Tibial artery (tissue), 4 donors: ENCODE measurements around the gene VEGFB.

Experiments
- DNase-seq, 2 donors: peaks; one replicate each; pipeline ENCODE4 v3.0.0-alpha.2; 2019
- H3K27ac ChIP-seq, 2 donors: fragments of 200-600 bp; sonication (generic) in 1 of 2; 1 replicate in 1 of 2; 2 replicates in 1 of 2; pipeline ENCODE4 v1.5.1; 2018 to 2019; ENCODE audit warnings: mild to moderate bottlenecking in 1 of 2
- H3K27me3 ChIP-seq, 2 donors: fragments of 200-600 bp; sonication (generic) in 1 of 2; one replicate each; pipeline versions ENCODE4 v1.5.1 to v1.6.0; 2016 to 2019
- H3K36me3 ChIP-seq, 3 donors: fragments of 200-600 bp; sonication (generic) in 2 of 3; one replicate each; pipeline ENCODE4 v1.5.1; 2016 to 2019; ENCODE audit warnings: mild to moderate bottlenecking in 2 of 3
- H3K4me1 ChIP-seq, 4 donors: fragments of 200-600 bp; sonication (generic) in 2 of 4; 1 replicate in 3 of 4; 2 replicates in 1 of 4; pipeline ENCODE4 v1.5.1; 2016 to 2019
- H3K4me3 ChIP-seq, 2 donors: fragments of 200-600 bp; sonication (generic) in 1 of 2; 1 replicate in 1 of 2; 2 replicates in 1 of 2; pipeline ENCODE4 v1.5.1; 2018 to 2019; ENCODE audit warnings: mild to moderate bottlenecking in 2 of 2
- H3K9me3 ChIP-seq, 3 donors: fragments of 200-600 bp; sonication (generic) in 1 of 3; one replicate each; pipeline ENCODE4 v1.5.1; 2016 to 2019
- CTCF ChIP-seq, 2 experiments: fragments of 200-600 bp in 1 of 2; fragments of 450-650 bp in 1 of 2; IDR thresholded peaks; one replicate each; pipeline ENCODE4 v1.5.1; 2017 to 2019; ENCODE audit warnings: antibody characterized with exemption in 2 of 2, mild to moderate bottlenecking in 1 of 2, moderate library complexity in 1 of 2
- intact Hi-C: fragments of 100-400 bp; cut with DNase I; formaldehyde crosslinking; loops from one replicate; pipeline ENCODE4 v1.15.0; 2023; ENCODE audit warnings: low total_unique reads

VEGFB gene, protein sequence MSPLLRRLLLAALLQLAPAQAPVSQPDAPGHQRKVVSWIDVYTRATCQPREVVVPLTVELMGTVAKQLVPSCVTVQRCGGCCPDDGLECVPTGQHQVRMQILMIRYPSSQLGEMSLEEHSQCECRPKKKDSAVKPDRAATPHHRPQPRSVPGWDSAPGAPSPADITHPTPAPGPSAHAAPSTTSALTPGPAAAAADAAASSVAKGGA

GRCh38 chr11:64233913-64234586, at the start of gene VEGFB:
TSS of gene VEGFB (plus strand) at chr11:64234584. CDS start at chr11:64234834, 250 bp downstream.
- DNase-seq: peak; percentile 75 to 91

GRCh38 chr11:64185175-64185692, 49.1 kb upstream of the VEGFB start:
- peak; percentile 91 to 94 for DNase-seq
- intact Hi-C loops: loop anchor here (5.0 kb wide), 1 partner anchor 42 kb away; the partner anchor contains the start of genes NUDT22 and TRPT1
- Histone ChIP-seq H3K27me3 (no peaks in the 10 kb centered on the region), H3K27ac (peak overlapping the region; percentile 87 to 89), H3K4me3 (peak overlapping the region in 1 of 2 donors; percentile 64), H3K4me1 (peaks cover 0 to 55% (median 39%) of the 10 kb centered on the region in 4 donors), H3K36me3 (peaks cover 0 to 6% (median 0%) of the 10 kb centered on the region in 3 donors), H3K9me3 (no peaks in the 10 kb centered on the region)
- TF ChIP-seq CTCF (IDR thresholded peaks at IDR 0.05): peak; percentile 30 to 33

More at GRCh38 chr11:64233913-64234586, at the start of gene VEGFB:
- H3K4me3 ChIP-seq: peak within 1 kb of the TSS; percentile 87 to 93
- intact Hi-C loops: no loop called here
- H3K36me3 ChIP-seq: peaks cover 6 to 26% (median 16%) of the 10 kb centered on the region in 3 donors
- H3K4me1 ChIP-seq: peaks cover 7 to 56% (median 45%) of the 10 kb centered on the region in 4 donors
- H3K9me3 ChIP-seq: no peaks in the 10 kb centered on the region
- H3K27me3 ChIP-seq: no peaks in the 10 kb centered on the region
- peak within 1 kb of the TSS; percentile 96 to 98 for H3K27ac ChIP-seq
- TF ChIP-seq CTCF (IDR thresholded peaks at IDR 0.05): no peak

DNA sequence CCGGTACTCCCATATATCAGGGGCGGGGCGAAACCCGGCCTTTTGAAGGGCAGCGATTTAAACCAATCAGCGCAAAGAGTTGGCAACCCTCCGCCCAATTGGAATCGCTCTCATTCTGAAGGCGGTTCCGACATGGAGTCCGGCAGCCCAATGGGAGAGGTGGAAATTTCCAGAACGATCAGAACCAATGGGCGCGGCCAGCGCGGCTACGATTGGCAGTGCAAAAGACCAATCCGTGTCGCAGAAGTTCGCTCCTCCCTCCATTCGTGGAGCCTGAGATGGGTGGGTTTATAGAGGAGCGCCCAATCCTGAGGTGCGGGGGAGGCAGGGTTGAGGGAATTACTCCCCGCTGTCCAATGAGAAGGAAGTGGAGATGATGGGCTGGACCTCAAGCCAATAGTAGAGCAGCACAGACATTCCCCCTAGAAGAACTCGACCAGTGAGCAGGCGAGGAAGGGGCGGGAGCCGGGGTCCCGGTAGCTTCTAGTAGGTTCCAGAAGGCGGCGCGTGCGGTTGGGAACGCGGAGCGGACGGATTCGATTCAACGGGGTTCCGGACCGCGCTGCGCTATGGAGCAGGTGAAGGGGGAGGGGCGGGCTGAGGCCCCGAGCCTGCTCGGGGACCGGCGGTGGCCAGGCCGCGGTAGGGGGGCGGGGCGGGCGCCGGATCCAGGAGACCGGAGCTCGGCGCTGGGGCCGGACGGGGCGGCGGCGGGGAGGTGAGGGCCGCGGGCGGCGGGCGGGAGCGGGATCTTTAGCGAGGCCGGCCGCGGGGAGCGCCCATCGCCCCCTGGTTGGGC, 48.5 kb upstream of the VEGFB start, which contains the start of gene STIP1:
Gene STIP1, plus strand, starts transcription at position 479 of the 799 bp plus-strand sequence. Its CDS starts 91 bp downstream, at position 570.
- H3K4me3 ChIP-seq: peak within 1 kb of the TSS in 1 of 2 donors; percentile 64
- H3K9me3 ChIP-seq: no peaks in the 10 kb centered on the region
- DNase-seq: peak; percentile 99 to 100
- peaks cover 0 to 7% (median 0%) of the 10 kb centered on the region in 3 donors for H3K36me3 ChIP-seq
- intact Hi-C loops: loop anchor here (5.0 kb wide), 1 partner anchor 41 kb away; the partner anchor contains the start of genes NUDT22 and TRPT1
- H3K4me1 ChIP-seq: peaks cover 0 to 49% (median 34%) of the 10 kb centered on the region in 4 donors
- peak within 1 kb of the TSS; percentile 87 to 89 for H3K27ac ChIP-seq
- H3K27me3 ChIP-seq: no peaks in the 10 kb centered on the region
- TF ChIP-seq CTCF (IDR thresholded peaks at IDR 0.05): peak; percentile 36 to 47

- Histone ChIP-seq H3K4me3 (no peak overlapping the region), H3K27me3 (no peaks in the 10 kb centered on the region), H3K27ac (peak overlapping the region in 1 of 2 donors; percentile 85), H3K9me3 (no peaks in the 10 kb centered on the region), H3K36me3 (peaks cover 0 to 7% (median 0%) of the 10 kb centered on the region in 3 donors), H3K4me1 (peaks cover 0 to 41% (median 28%) of the 10 kb centered on the region in 4 donors)
- no peak for DNase-seq
- TF ChIP-seq CTCF (IDR thresholded peaks at IDR 0.05): no peak
- intact Hi-C loops: loop anchor here (5.0 kb wide), 1 partner anchor 41 kb away; the partner anchor contains the start of genes NUDT22 and TRPT1
Measured at GRCh38 chr11:64186492-64187165, 47.8 kb upstream of the VEGFB start.
